Loucy (cell line): Measurements from ENCODE around the gene PDS5B.
A peak's percentile ranks its signal among the peaks of the same experiment; 100 is the strongest.

Source experiments
- H2AFZ ChIP-seq: fragments of 200-600 bp; sonication (generic); 2 replicates; pipeline ENCODE4 v1.6.0; 2016; ENCODE audit warnings: antibody characterized with exemption, mild to moderate bottlenecking, low read length, moderate library complexity
- H3F3A ChIP-seq: fragments of 200-600 bp; 2 replicates; pipeline ENCODE4 v1.6.0; 2016; ENCODE audit warnings: antibody characterized with exemption, low read depth, mild to moderate bottlenecking
- H3K27me3 ChIP-seq: fragments of 200-600 bp; sonication (generic); 2 replicates; pipeline ENCODE4 v1.6.1; 2014; ENCODE audit warnings: low read length, mild to moderate bottlenecking; ENCODE audit not compliant: insufficient read depth, poor library complexity, severe bottlenecking
- H3K36me3 ChIP-seq: fragments of 200-600 bp; sonication (generic); 2 replicates; pipeline ENCODE4 v1.6.1; 2016; ENCODE audit warnings: low read length; ENCODE audit not compliant: insufficient read depth
- H3K4me1 ChIP-seq: fragments of 200-600 bp; sonication (generic); 2 replicates; pipeline ENCODE4 v1.5.1; 2014; ENCODE audit warnings: low read length, mild to moderate bottlenecking; ENCODE audit not compliant: insufficient read depth, poor library complexity, severe bottlenecking
- H3K4me2 ChIP-seq: fragments of 200-600 bp; sonication (generic); 2 replicates; pipeline ENCODE4 v1.6.0; 2014; ENCODE audit warnings: antibody characterized with exemption, low read length, low read depth, mild to moderate bottlenecking; ENCODE audit not compliant: poor library complexity, severe bottlenecking
- H3K4me3 ChIP-seq: fragments of 200-600 bp; sonication (generic); 2 replicates; pipeline ENCODE4 v1.5.1; 2014; ENCODE audit warnings: low read length, mild to moderate bottlenecking, mixed read lengths; ENCODE audit not compliant: poor library complexity, severe bottlenecking
- H3K79me2 ChIP-seq: fragments of 200-600 bp; sonication (generic); 2 replicates; pipeline ENCODE4 v1.6.1; 2014; ENCODE audit warnings: low read length; ENCODE audit not compliant: insufficient read depth
- H3K9ac ChIP-seq: fragments of 200-600 bp; sonication (generic); 2 replicates; pipeline ENCODE4 v1.6.0; 2014; ENCODE audit warnings: mild to moderate bottlenecking, low read depth, low read length, moderate library complexity; ENCODE audit not compliant: poor library complexity, severe bottlenecking
- H3K9me2 ChIP-seq: fragments of 200-600 bp; sonication (generic); replicated peaks from 2 replicates; pipeline ENCODE4 v1.6.1; 2016; ENCODE audit warnings: low read depth, low read length, mixed read lengths
- H3K9me3 ChIP-seq: fragments of 200-600 bp; sonication (generic); 2 replicates; pipeline ENCODE4 v1.6.1; 2014; ENCODE audit warnings: mild to moderate bottlenecking, antibody characterized with exemption, low read length, low read depth; ENCODE audit not compliant: insufficient read depth
- H4K20me1 ChIP-seq: fragments of 200-600 bp; sonication (generic); 2 replicates; pipeline ENCODE4 v1.6.0; 2014; ENCODE audit warnings: antibody characterized with exemption, low read length, mild to moderate bottlenecking; ENCODE audit not compliant: insufficient read depth, poor library complexity, severe bottlenecking
- EZH2phosphoT487 ChIP-seq: fragments of 200-600 bp; IDR thresholded peaks from 2 replicates; pipeline ENCODE4 v1.6.1; 2018; ENCODE audit warnings: antibody characterized with exemption, mild to moderate bottlenecking, moderate library complexity, borderline replicate concordance
- TF ChIP-seq, protein P1 (sequence below): fragments of 200-600 bp; sonication (generic); conservative IDR thresholded peaks from 2 replicates; pipeline ENCODE4 v1.5.1; 2014; ENCODE audit warnings: mild to moderate bottlenecking, antibody characterized with exemption, low read length

The PDS5B gene

DNA sequence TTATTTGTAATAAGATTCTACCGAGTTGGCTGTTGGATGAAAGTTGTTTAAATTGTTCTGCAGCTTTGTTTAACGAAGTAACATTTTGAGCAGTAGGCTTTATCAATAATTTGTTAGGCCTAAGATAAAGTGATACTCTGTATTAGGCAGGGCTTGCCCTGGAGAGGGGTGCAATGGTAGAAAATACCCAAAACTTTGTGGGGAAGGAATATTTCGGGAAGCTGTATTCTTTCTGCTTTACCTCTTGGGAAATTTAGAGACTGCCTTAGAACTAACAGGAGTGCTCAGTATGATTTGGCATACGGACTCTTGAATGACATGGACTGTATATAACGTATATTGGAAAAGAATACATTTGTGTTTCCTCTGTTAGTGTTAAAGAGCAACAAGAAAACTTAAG is 2.5 kb downstream of the PDS5B start:
- no peaks in the 10 kb centered on the region for H3K36me3 ChIP-seq
- no peaks in the 10 kb centered on the region for H3K27me3 ChIP-seq
- peak overlapping the region; percentile 87 for H3K4me2 ChIP-seq
- H3K9me2 ChIP-seq = no peaks in the 10 kb centered on the region
- H3K4me3 ChIP-seq = peak overlapping the region; percentile 82
- H3K9me3 ChIP-seq = no peaks in the 10 kb centered on the region
- TF ChIP-seq, protein P1, sequence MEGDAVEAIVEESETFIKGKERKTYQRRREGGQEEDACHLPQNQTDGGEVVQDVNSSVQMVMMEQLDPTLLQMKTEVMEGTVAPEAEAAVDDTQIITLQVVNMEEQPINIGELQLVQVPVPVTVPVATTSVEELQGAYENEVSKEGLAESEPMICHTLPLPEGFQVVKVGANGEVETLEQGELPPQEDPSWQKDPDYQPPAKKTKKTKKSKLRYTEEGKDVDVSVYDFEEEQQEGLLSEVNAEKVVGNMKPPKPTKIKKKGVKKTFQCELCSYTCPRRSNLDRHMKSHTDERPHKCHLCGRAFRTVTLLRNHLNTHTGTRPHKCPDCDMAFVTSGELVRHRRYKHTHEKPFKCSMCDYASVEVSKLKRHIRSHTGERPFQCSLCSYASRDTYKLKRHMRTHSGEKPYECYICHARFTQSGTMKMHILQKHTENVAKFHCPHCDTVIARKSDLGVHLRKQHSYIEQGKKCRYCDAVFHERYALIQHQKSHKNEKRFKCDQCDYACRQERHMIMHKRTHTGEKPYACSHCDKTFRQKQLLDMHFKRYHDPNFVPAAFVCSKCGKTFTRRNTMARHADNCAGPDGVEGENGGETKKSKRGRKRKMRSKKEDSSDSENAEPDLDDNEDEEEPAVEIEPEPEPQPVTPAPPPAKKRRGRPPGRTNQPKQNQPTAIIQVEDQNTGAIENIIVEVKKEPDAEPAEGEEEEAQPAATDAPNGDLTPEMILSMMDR = no peak
- no peak for TF ChIP-seq EZH2phosphoT487
- H3F3A ChIP-seq = no peaks in the 10 kb centered on the region
- H3K4me1 ChIP-seq = peaks cover 50% of the 10 kb centered on the region
- H2AFZ ChIP-seq = no peak overlapping the region
- H4K20me1 ChIP-seq = peaks cover 58% of the 10 kb centered on the region
- H3K79me2 ChIP-seq = peaks cover 67% of the 10 kb centered on the region
- H3K9ac ChIP-seq = peak overlapping the region; percentile 80

DNA sequence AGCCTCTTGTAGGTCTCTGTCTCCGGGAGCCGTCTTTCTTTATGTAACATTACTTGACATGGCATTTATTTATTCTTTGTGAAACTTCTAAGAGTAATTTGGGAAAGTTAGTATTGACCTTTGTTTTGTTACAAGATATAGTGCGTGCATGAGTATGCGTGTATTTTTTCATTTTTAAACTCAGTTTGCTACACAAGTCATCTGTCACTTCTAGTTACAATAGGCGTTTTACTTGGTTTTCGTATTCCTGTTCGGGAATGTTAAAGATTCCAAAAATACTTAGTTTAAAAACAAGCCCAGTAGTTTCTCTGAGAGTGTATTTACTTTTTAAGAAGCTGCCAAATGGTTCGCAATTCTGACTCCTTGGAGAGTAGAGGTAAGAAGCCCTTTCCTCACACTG is 3.2 kb downstream of the PDS5B start:
- Histone ChIP-seq H3K4me1 (peaks cover 57% of the 10 kb centered on the region), H3K9ac (peak overlapping the region; percentile 80), H3K4me3 (peak overlapping the region; percentile 82), H4K20me1 (peaks cover 66% of the 10 kb centered on the region), H3K36me3 (no peaks in the 10 kb centered on the region), H3K4me2 (peak overlapping the region; percentile 87), H3K9me2 (no peaks in the 10 kb centered on the region), H3K9me3 (no peaks in the 10 kb centered on the region), H3K79me2 (peaks cover 74% of the 10 kb centered on the region), H3F3A (no peaks in the 10 kb centered on the region), H3K27me3 (no peaks in the 10 kb centered on the region), H2AFZ (no peak overlapping the region)
- TF ChIP-seq EZH2phosphoT487 = no peak
- TF ChIP-seq, protein P1 = no peak

DNA sequence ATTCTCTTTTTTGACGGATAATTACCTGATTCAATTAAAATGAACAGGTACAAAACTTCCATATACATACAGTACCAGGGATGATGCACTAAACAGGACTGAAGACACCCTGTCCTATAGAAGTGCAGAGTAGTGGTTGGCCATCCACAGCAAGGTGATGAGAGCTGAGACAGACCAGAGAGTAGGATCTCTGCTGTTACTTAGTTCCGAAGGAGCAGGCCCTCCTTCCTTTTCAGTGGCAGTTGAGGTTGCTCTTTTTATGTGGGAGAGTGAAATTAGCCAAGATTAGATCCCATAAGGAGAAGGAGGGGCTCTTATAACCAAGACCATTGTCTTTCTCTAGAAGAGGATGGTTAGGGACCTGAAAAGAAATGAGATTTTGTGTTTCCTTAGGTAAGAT is 4.0 kb downstream of the PDS5B start:
- peak overlapping the region; percentile 87 for H3K4me2 ChIP-seq
- H3K9ac ChIP-seq = no peak overlapping the region
- no peak overlapping the region for H2AFZ ChIP-seq
- peak overlapping the region; percentile 82 for H3K4me3 ChIP-seq
- H4K20me1 ChIP-seq = peaks cover 74% of the 10 kb centered on the region
- H3K9me3 ChIP-seq = no peaks in the 10 kb centered on the region
- no peaks in the 10 kb centered on the region for H3F3A ChIP-seq
- no peaks in the 10 kb centered on the region for H3K9me2 ChIP-seq
- no peaks in the 10 kb centered on the region for H3K27me3 ChIP-seq
- TF ChIP-seq, protein P1 = no peak
- no peak for TF ChIP-seq EZH2phosphoT487
- H3K79me2 ChIP-seq = peaks cover 81% of the 10 kb centered on the region
- no peaks in the 10 kb centered on the region for H3K36me3 ChIP-seq
- H3K4me1 ChIP-seq = peaks cover 57% of the 10 kb centered on the region
